ENCODE data around the gene ARID1B.

ARID1B gene

DNA sequence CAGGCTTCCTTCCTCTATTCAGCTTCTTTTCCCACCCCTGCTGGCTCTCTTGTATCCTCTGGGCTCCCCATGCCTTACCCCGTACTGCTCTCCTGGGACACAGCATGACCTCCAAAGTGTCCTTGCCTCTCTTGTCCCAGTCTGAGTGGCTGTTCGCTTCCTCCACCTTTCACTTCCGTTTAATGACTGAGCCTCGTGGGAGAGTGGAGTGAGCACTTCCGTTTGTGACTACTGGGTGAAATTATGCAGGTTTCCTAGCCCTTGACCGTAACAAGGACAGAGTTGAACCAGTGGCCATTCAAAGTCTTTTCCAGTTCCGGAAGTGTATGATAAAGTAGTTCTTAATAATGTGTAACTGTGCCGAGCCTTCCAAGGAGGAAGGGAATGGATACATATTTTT is 109.2 kb downstream of the ARID1B start:
- Histone ChIP-seq H3K4me1 (ENCODE audit: control insufficient read depth in 2 of 2, insufficient read depth in 1 of 2, low read depth in 1 of 2, low read length in 2 of 2) (peaks cover 14% of the 10 kb centered on the region in 2 donors), H4K8ac (ENCODE audit: low read depth, low read length) (no peak overlapping the region), H2AK5ac (ENCODE audit: low read depth, low read length) (no peak overlapping the region), H2BK120ac (ENCODE audit: low read depth, low read length) (no peak overlapping the region), H3K36me3 (replicated peaks in 1 of 2; ENCODE audit: control insufficient read depth in 2 of 2, insufficient read depth in 2 of 2, low read length in 2 of 2) (no peaks in the 10 kb centered on the region), H2BK5ac (ENCODE audit: low read length) (no peak overlapping the region), H3K4ac (ENCODE audit: low read length) (no peak overlapping the region), H3K23ac (ENCODE audit: low read depth, low read length, poor library complexity) (no peak overlapping the region), H3K9me3 (replicated peaks in 1 of 2; ENCODE audit: control insufficient read depth in 2 of 2, insufficient read depth in 1 of 2, low read depth in 1 of 2, low read length in 2 of 2) (no peaks in the 10 kb centered on the region), H3K4me3 (ENCODE audit: low read length in 2 of 2) (no peak overlapping the region), H3K27ac (replicated peaks; ENCODE audit: low read length) (no peak overlapping the region), H3K9ac (ENCODE audit: low read depth, low read length, poor library complexity) (no peak overlapping the region), H3K79me1 (ENCODE audit: low read depth, low read length) (no peaks in the 10 kb centered on the region), H2BK12ac (ENCODE audit: low read length) (no peak overlapping the region), H3K4me2 (ENCODE audit: insufficient read depth, low read length, poor library complexity, severe bottlenecking) (no peak overlapping the region), H3K14ac (ENCODE audit: low read length) (no peak overlapping the region), H3K18ac (ENCODE audit: low read length) (no peak overlapping the region), H4K91ac (ENCODE audit: low read depth, low read length, poor library complexity) (no peak overlapping the region), H3K27me3 (ENCODE audit: control insufficient read depth in 3 of 3, insufficient read depth in 3 of 3, low read depth in 1 of 3, low read length in 3 of 3) (no peaks in the 10 kb centered on the region), H2AFZ (ENCODE audit: low read length) (no peak overlapping the region), H2BK15ac (ENCODE audit: low read length) (no peak overlapping the region)
- no peak for DNase-seq (ENCODE audit: low spot score)
- WGBS, 2 donors (ENCODE audit: extremely low coverage in 2 of 2, insufficient read length in 2 of 2, insufficient replicate concordance in 1 of 2), result no CpG with 5 or more reads among the region's 8 CpGs

DNA sequence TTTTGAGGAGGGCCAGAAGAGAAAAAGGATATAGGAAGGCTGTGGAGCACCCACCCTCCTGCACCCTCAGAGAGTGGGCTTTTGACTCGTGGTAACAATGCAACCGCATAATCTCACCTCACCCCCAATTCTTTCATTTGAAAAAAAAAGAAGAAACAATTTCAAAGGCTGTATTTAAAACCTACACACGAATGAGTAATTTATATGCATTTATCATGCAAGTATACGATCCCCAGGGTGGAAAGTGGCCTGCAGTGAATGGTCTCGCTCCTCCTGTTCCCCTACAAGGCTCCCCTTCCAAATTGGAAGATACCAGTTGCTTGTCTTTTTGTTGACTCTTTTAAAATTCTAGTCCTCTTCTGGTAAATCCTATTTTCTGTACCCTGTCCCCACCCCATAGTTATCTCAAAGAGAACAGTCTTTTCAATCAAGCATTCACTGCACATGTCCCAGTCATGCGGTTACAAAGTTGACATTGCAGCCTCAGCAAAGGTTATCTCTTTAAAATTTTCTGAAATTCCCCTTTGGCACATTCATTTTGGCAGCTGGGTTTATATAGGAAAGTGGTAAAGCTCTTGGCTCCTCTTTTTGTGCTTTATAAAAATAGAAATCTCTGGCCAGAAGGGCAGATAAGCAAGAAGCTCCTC is 110.6 kb downstream of the ARID1B start:
- no peak overlapping the region for H2BK15ac ChIP-seq (ENCODE audit: low read length)
- H3K4me1 ChIP-seq (ENCODE audit: control insufficient read depth in 2 of 2, insufficient read depth in 1 of 2, low read depth in 1 of 2, low read length in 2 of 2), result peaks cover 14% of the 10 kb centered on the region in 2 donors
- DNase-seq (ENCODE audit: low spot score), result no peak
- no peaks in the 10 kb centered on the region for H3K36me3 ChIP-seq (replicated peaks in 1 of 2; ENCODE audit: control insufficient read depth in 2 of 2, insufficient read depth in 2 of 2, low read length in 2 of 2)
- H2BK5ac ChIP-seq (ENCODE audit: low read length), result no peak overlapping the region
- no peak overlapping the region for H3K9ac ChIP-seq (ENCODE audit: low read depth, low read length, poor library complexity)
- no peak overlapping the region for H3K4me3 ChIP-seq (ENCODE audit: low read length in 2 of 2)
- H2BK120ac ChIP-seq (ENCODE audit: low read depth, low read length), result no peak overlapping the region
- no peak overlapping the region for H2AK5ac ChIP-seq (ENCODE audit: low read depth, low read length)
- no peaks in the 10 kb centered on the region for H3K27me3 ChIP-seq (ENCODE audit: control insufficient read depth in 3 of 3, insufficient read depth in 3 of 3, low read depth in 1 of 3, low read length in 3 of 3)
- no peak overlapping the region for H4K8ac ChIP-seq (ENCODE audit: low read depth, low read length)
- WGBS, 2 donors (ENCODE audit: extremely low coverage in 2 of 2, insufficient read length in 2 of 2, insufficient replicate concordance in 1 of 2), result no CpG with 5 or more reads among the region's 6 CpGs
- H3K4ac ChIP-seq (ENCODE audit: low read length), result no peak overlapping the region
- no peak overlapping the region for H3K18ac ChIP-seq (ENCODE audit: low read length)
- H3K79me1 ChIP-seq (ENCODE audit: low read depth, low read length), result no peaks in the 10 kb centered on the region
- no peak overlapping the region for H3K27ac ChIP-seq (replicated peaks; ENCODE audit: low read length)
- H4K91ac ChIP-seq (ENCODE audit: low read depth, low read length, poor library complexity), result no peak overlapping the region
- no peak overlapping the region for H3K14ac ChIP-seq (ENCODE audit: low read length)
- no peak overlapping the region for H2AFZ ChIP-seq (ENCODE audit: low read length)
- no peak overlapping the region for H3K4me2 ChIP-seq (ENCODE audit: insufficient read depth, low read length, poor library complexity, severe bottlenecking)
- H3K9me3 ChIP-seq (replicated peaks in 1 of 2; ENCODE audit: control insufficient read depth in 2 of 2, insufficient read depth in 1 of 2, low read depth in 1 of 2, low read length in 2 of 2), result no peaks in the 10 kb centered on the region
- no peak overlapping the region for H2BK12ac ChIP-seq (ENCODE audit: low read length)
- no peak overlapping the region for H3K23ac ChIP-seq (ENCODE audit: low read depth, low read length, poor library complexity)

DNA sequence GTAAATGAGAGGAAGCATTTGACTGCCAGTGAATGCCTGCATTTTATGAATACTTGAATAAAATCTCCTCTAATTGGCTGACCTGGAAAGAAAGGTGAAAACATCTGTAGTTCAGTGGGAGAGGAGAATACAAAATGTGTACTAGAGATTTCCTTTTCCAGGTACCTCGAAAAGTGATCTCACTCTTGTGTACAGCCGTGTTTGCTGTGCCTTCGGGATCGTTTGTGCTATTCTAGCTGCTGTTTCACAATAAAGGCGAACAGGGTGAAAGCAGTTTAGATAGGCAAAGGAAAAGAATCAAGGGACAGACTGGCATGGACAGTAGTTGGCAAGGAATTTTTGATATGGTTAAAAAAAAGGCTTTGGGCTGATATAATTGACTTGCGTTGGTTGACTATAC is 112.3 kb downstream of the ARID1B start:
- H3K36me3 ChIP-seq (replicated peaks in 1 of 2; ENCODE audit: control insufficient read depth in 2 of 2, insufficient read depth in 2 of 2, low read length in 2 of 2), result no peaks in the 10 kb centered on the region
- H3K4ac ChIP-seq (ENCODE audit: low read length), result no peak overlapping the region
- H2BK12ac ChIP-seq (ENCODE audit: low read length), result no peak overlapping the region
- H3K14ac ChIP-seq (ENCODE audit: low read length), result no peak overlapping the region
- peaks cover 1% of the 10 kb centered on the region for H3K79me1 ChIP-seq (ENCODE audit: low read depth, low read length)
- no peak overlapping the region for H3K9ac ChIP-seq (ENCODE audit: low read depth, low read length, poor library complexity)
- H2BK5ac ChIP-seq (ENCODE audit: low read length), result no peak overlapping the region
- peaks cover 12 to 14% of the 10 kb centered on the region in 2 donors for H3K4me1 ChIP-seq (ENCODE audit: control insufficient read depth in 2 of 2, insufficient read depth in 1 of 2, low read depth in 1 of 2, low read length in 2 of 2)
- no peak overlapping the region for H3K23ac ChIP-seq (ENCODE audit: low read depth, low read length, poor library complexity)
- no peaks in the 10 kb centered on the region for H3K27me3 ChIP-seq (ENCODE audit: control insufficient read depth in 3 of 3, insufficient read depth in 3 of 3, low read depth in 1 of 3, low read length in 3 of 3)
- H3K9me3 ChIP-seq (replicated peaks in 1 of 2; ENCODE audit: control insufficient read depth in 2 of 2, insufficient read depth in 1 of 2, low read depth in 1 of 2, low read length in 2 of 2), result no peaks in the 10 kb centered on the region
- WGBS, 2 donors (ENCODE audit: extremely low coverage in 2 of 2, insufficient read length in 2 of 2, insufficient replicate concordance in 1 of 2), result no CpG with 5 or more reads among the region's 6 CpGs
- no peak overlapping the region for H2BK120ac ChIP-seq (ENCODE audit: low read depth, low read length)
- H2BK15ac ChIP-seq (ENCODE audit: low read length), result no peak overlapping the region
- H2AFZ ChIP-seq (ENCODE audit: low read length), result no peak overlapping the region
- no peak for DNase-seq (ENCODE audit: low spot score)
- H2AK5ac ChIP-seq (ENCODE audit: low read depth, low read length), result no peak overlapping the region
- no peak overlapping the region for H4K8ac ChIP-seq (ENCODE audit: low read depth, low read length)
- H3K4me3 ChIP-seq (ENCODE audit: low read length in 2 of 2), result no peak overlapping the region
- H4K91ac ChIP-seq (ENCODE audit: low read depth, low read length, poor library complexity), result no peak overlapping the region
- H3K18ac ChIP-seq (ENCODE audit: low read length), result no peak overlapping the region
- H3K4me2 ChIP-seq (ENCODE audit: insufficient read depth, low read length, poor library complexity, severe bottlenecking), result no peak overlapping the region
- no peak overlapping the region for H3K27ac ChIP-seq (replicated peaks; ENCODE audit: low read length)

DNA sequence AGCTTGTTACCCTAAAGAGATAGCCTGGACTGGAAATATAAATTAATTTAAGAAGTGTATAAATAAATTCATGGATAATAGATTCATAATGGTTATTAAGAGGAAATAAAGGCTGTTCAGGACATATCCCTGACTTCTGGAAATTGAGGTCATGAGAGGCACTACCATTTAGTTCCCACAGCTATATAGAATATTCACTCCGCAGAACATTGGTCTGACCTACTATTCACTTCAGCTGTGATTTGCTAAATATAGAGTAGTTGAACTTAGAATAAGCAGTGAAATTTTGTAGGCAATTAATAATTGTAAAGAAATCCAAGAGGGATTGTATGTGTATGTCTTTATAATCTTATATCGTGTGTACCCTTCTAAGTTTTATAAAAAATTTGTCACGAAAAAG is 112.8 kb downstream of the ARID1B start:
- H3K27ac ChIP-seq (replicated peaks; ENCODE audit: low read length), result no peak overlapping the region
- no peak overlapping the region for H2AFZ ChIP-seq (ENCODE audit: low read length)
- no peak overlapping the region for H2BK5ac ChIP-seq (ENCODE audit: low read length)
- peaks cover 12 to 14% of the 10 kb centered on the region in 2 donors for H3K4me1 ChIP-seq (ENCODE audit: control insufficient read depth in 2 of 2, insufficient read depth in 1 of 2, low read depth in 1 of 2, low read length in 2 of 2)
- H3K36me3 ChIP-seq (replicated peaks in 1 of 2; ENCODE audit: control insufficient read depth in 2 of 2, insufficient read depth in 2 of 2, low read length in 2 of 2), result no peaks in the 10 kb centered on the region
- DNase-seq (ENCODE audit: low spot score), result no peak
- H3K27me3 ChIP-seq (ENCODE audit: control insufficient read depth in 3 of 3, insufficient read depth in 3 of 3, low read depth in 1 of 3, low read length in 3 of 3), result no peaks in the 10 kb centered on the region
- H3K18ac ChIP-seq (ENCODE audit: low read length), result no peak overlapping the region
- no peak overlapping the region for H2BK12ac ChIP-seq (ENCODE audit: low read length)
- no peak overlapping the region for H2AK5ac ChIP-seq (ENCODE audit: low read depth, low read length)
- peaks cover 1% of the 10 kb centered on the region for H3K79me1 ChIP-seq (ENCODE audit: low read depth, low read length)
- no peak overlapping the region for H3K23ac ChIP-seq (ENCODE audit: low read depth, low read length, poor library complexity)
- H3K4me3 ChIP-seq (ENCODE audit: low read length in 2 of 2), result no peak overlapping the region
- no peak overlapping the region for H4K91ac ChIP-seq (ENCODE audit: low read depth, low read length, poor library complexity)
- no peak overlapping the region for H2BK120ac ChIP-seq (ENCODE audit: low read depth, low read length)
- no CpG with 5 or more reads among the region's 3 CpGs for WGBS, 2 donors (ENCODE audit: extremely low coverage in 2 of 2, insufficient read length in 2 of 2, insufficient replicate concordance in 1 of 2)
- H3K14ac ChIP-seq (ENCODE audit: low read length), result no peak overlapping the region
- H3K9me3 ChIP-seq (replicated peaks in 1 of 2; ENCODE audit: control insufficient read depth in 2 of 2, insufficient read depth in 1 of 2, low read depth in 1 of 2, low read length in 2 of 2), result no peaks in the 10 kb centered on the region
- no peak overlapping the region for H3K9ac ChIP-seq (ENCODE audit: low read depth, low read length, poor library complexity)
- no peak overlapping the region for H3K4me2 ChIP-seq (ENCODE audit: insufficient read depth, low read length, poor library complexity, severe bottlenecking)
- no peak overlapping the region for H4K8ac ChIP-seq (ENCODE audit: low read depth, low read length)
- no peak overlapping the region for H2BK15ac ChIP-seq (ENCODE audit: low read length)
- no peak overlapping the region for H3K4ac ChIP-seq (ENCODE audit: low read length)
